Epidermal melanocyte (primary cell): ENCODE data around the gene PRM1.

Experiments
- DNase-seq: peaks from one replicate; pipeline ENCODE4 v3.0.0; 2011; ENCODE audit warnings: low spot score; ENCODE audit not compliant: insufficient read length

The PRM1 gene

DNA sequence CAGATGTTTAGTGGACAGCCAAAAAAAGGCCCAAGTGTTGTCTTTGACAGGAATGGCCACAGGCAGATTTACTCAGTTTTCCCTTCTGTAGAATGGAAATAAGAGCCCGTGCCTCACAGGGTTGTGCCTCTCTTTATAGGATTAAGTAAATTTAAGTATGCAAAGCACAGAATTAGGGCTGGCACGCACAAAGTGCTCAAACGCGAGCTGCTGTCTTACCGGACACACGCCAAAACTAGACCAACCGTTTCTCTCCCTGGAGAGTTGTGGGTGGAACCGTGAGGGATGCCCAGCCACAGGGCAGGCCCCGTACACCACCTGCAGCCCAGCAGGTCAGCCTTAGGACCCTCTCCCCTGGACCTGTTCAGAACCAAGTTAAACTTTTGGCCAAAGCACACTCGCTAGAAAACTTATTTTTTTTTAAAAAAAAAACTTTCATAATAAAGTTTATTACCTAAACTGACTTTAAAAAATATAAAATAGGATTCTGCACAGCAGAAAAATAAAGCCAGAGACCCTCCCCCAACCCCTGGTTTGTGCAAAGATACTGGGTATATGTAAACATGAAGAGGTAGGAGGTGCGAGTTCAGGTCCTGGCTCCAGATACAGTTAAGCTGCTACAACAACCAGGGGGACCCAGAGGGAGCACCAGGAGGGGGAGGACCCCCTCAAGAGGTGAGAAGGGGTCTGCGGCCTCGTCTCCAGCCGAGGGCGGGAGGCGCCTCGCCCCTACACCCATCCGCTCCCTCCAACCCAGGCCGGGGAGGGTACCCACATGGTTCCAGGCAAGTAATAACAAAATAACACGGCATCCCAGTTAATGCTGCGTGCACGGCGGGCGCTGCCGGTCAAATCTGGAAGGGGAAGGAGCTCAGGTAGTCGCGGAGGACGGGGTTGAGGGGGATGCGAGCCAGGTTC lies 26.9 kb downstream of the PRM1 start:
- no peak for DNase-seq

DNA sequence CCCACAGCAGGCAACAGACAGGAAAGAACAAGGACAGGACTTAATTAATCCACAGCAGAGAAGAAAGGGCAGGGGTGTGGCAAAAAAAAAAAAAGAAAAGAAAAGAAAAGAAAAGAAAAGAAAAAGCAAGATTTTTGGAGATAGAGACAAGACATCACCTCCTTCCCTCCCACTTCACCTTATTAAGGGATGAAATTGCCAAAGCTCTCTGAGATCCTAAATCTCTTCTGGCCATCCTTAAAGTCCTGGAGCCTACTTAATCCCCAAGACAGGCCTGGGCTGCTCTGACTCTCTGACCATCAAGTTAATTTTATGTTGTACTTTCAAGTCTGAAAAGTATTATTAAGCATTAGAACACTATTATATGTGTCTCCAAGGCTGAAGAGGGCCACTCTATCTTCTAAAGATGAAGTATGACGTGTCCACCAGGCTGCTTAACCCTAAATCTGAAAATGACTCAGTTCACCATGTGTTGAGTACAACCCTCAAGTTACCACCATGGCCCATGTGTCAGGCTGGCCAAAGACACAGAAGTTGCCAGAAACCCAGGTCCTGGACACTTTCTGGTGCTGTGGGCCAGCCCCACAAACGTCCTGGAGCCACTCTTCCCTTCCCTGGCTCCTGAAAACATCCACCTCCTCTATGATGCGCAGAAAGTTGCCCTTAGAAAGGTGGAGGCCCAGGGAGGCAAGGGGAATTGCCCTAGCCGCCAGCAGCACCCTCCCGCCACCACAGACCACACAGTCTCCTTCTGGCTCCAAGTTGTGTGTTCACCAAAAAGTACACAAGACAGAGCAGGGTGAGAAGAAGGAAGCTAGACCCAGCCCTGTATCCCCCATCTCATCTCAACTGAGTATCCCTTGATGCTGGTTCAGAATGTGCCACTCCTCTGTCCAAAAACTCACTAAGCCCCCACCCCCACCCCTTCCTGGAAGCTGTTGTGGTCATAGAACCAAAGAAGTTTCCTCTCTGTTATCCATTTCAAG lies 27.8 kb downstream of the PRM1 start:
- DNase-seq: no peak

DNA sequence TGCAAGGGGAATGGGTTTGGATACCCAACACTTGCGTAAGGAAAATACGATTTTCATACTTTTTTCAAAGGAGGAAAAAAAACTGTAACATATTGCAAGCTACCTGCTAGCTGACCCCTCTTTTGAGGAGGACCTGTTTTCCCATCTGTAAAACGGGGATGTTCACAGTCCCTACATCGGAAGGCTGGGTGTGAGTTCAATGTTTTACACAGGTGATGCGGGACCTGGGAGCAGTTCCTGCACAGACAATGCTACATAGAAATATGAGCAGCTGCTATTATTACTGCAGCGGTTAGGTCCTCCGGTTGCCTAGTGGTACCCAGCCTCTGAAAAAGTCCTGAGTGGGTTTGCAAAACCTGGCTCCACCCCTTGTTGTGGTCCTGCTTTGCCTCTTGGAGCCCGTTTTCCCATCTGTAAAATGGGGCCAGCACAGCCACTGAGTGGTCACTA lies 28.6 kb downstream of the PRM1 start:
- no peak for DNase-seq

DNA sequence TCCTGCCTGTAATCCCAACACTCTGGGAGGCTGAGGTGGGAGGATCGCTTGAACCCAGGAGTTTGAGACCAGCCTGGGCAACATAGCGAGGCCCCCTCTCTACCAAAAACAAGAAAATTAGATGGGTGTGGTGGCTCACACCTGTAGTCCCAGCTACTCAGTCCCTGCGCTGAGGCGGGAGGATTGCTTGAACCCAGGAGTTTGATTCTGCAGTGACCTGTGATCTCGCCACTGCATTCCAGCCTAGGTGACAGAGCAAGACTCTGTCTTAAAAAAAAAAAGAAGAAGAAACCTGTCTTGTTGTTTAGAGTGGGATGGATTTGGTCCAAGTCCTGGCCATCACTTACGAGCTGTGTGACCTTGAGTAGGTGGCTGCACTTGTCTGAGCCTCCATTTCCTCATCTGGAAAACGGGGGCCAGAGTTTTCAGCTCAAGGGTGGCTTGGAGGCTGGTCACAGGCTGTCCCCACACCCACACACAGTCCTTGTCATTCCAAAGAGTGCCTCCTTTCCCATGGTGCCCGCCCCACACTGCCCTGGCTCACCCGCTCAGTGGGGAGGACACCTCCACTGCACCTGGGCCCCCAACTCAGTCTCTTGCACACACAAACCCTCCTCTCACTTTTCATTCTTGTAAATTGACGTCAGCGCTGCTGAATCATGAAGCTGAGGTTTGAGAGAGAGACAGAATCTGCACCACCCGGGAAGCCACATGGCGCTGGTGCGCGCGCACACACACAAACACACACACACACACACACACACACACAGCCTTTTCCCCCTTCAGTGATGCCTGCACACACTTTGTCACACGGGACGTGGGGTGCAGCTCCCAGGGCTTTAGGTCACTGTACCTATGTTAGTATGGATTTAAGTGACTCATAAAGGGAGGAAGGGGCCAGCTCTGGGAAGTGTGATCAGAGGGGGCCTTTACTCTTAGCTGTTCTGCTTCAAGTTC lies 29.3 kb downstream of the PRM1 start:
- no peak for DNase-seq

DNA sequence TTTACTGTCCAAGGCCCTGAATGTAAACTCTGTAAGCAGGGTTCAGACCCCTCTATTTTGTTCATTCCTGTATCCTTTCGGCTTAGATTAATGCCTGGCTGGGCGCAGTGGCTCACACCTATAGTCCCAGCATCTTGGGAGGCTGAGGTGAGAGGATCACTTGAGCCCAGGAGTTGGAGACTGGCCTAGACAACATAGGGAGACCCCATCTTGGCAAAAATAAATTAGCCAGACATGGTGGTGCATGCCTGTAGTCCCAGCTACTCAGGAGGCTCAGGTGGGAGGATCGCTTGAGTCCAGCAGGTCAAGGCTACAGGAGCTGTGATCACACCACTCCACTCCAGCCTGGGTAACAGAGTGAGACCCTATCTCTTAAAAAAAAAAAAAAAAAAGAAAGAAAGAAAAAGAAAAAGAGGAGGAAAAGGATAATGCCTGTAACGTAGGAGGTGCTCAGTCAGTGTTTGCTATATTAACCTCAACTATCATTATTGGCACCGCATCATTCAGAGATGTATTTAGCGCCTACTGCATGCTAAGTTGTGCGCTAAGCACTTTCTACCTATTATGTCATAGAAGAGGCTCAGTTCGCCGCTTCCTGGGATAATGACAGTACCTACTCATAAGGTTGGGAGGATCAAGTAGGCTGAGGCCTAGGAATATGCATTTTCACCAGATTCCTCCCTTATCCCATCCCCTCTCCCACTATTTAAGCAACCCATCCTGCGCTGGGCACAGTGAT lies 30.2 kb downstream of the PRM1 start:
- no peak for DNase-seq

DNA sequence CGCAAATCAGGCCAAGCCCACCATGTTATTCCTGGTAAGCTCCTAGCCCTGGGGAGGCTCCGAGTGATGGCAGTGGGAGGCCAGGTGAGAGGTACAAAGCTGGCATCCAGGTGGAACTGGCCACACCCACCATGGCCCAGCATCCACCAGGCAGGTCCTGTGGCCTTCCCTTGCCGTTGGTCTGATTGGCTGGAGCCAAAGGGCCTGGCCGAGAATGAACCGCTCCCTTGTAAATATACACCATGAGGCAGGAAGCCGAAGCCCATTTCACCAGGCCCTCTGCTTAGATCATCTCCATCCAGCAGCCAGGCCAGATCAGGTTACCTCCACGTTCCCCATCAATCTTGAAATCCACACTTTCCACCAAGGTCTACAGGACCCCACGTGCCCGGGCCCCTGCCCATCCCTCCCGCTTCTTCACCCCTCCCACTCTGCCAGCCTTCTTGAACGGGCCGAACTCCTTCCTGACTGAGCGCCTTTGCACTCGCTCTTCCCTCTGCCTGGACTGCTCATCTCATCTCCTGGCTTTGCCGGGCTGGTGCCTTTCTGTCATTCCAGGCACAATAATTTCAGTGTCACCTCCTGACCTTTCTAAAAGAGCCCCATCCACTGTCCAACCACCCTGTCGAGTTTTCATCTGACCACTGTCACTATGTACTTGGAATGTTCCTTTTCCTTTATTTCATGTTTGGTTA lies 30.9 kb downstream of the PRM1 start:
- DNase-seq: no peak

DNA sequence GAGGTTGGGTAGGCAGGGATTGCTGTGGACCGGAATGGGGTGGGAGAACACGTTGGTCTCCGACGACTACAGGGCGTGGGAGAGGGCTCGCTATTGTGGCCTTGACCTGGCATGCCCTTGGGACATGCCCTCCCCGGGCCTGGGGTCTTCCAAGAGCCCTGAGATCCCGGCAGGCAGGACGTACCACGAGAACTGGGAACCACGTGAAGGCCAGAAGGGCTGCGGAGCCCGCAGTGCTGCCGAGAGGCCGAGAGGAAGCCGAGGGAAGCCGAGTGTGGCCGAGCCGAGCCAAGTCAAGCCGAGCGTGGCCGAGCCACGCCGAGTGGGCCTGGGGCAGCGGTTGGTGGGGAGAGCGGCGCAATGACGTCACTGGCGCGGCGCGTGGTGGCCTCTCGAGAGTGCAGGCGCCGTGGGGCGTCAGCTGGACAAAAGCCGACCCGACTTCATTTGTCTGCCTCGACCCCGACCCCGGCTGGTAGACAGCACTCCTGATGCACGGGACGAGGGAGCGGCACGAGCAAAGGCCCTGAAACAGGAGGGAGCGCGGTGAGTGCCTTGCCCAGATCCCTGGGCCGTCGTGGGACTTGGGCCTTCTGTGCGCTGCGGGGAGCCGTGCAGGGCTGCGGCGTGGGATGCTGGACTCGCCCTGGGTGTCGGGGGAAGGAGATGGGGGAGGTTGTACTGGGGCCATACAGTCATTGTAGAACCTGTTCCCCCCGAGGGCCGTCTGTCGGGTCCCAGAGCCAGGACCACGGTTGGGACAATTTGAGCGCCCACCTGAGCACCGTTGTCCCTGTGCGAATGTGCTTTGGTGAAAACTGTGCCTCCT lies 31.7 kb downstream of the PRM1 start:
- no peak for DNase-seq

DNA sequence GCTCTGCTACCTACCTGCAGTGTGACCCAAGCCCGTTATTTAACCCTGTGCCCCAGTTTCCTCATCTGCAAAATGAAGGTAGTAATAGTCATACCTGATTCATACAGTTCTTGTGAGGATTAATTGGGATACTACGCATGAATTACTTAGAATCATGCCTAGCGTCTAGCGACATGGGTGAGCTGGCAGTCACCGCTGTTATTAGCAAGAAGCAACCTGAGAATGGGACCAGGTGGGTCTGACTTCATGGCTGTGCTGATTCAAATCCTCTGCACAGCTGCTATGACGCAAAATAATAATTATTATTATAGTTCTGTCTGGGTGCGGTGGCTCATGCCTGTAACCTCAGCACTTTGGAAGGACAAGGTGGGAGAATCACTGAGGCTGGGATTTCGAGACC lies 33.0 kb downstream of the PRM1 start:
- DNase-seq: no peak

DNA sequence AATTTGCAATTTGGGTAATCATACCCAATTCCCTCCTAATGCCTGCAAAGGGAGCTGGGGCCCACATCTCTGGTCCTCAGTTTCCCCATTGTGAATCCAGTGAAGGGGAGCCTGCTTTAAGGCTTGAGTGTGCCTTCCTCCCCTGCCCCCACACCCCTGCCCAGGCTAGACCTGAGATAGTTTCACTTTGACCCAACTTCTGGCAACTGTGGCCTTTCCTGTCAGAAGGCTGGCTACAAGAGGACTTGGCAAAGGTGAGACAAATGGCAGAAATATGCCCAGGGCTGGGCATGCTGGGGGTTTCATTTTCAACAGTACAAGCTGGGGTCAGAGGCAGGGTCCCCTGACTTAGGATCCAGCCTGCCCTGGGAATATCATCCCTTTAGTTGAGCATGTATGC lies 35.1 kb downstream of the PRM1 start:
- DNase-seq: no peak

DNA sequence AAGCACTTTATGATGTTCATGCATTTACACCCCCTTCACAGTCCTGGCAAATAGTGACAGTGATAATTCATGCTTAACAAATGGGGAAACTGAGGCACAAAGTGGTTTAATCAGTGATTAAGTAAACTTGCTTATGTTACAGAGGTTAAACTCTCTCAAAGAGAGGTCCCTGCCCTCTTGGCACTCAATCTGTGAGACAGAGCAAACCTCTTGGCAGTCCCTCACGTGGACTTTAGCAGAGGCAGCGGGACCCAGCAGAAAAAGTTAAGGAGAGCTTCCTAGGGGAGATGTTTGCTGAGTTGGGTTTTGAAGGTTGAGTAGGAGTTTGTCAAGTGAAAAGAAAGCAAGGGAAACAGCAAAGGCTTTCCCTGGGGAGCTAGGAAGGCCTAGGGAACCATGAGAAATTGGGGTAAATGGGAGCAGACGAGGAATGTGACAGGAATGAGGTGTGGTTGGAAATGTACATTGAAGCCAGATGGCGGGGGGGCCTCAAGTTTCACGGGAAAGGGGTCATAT lies 35.9 kb downstream of the PRM1 start:
- DNase-seq: no peak

DNA sequence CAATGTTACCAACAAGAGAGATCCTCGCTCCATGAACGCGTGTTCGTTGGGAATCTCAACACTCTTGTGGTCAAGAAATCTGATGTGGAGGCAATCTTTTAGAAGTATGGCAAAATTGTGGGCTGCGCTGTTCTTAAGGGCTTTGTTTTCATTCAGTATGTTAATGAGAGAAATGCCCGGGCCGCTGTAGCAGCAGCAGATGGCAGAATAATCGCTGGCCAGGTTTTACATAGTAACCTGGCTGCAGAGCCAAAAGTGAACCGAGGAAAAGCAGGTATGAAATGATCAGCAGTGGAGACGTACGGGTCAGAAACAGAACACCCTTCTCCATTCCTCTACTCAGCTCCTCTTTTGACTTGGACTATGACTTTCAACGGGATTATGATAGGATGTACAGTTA lies 38.5 kb downstream of the PRM1 start:
- DNase-seq: no peak

DNA sequence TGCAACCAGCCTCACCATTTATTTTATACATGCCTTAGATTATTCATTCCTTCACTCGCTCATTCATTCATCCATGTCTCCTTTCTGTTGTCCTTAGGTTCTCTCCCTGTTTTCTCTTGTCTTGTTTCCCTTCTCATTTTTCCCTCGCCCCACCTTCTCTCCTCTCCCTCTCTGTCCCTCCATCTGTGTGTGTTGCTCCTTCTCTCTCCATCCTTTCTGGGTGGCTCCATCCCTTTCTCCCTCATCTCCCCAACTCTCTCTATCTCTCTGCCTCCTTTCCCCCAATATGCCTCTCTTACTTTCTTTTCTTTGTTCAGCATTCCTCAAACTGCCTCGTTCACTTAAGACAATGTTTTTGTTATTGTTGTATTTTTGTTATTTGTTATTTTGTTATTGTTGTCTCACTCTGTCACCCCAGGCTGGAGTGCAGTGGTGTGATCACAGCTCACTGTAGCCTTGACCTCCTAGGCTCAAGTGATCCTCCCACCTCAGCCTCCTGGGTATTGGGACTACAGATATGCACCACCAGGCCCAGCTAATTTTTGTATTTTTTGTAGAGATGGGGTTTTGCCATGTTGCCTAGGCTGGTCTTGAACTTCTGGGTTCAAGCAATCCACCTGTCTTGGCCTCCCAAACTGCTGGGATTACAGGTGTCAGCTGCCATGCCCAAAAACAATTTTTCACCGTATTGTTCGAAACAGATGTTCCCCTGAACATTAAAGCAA lies 39.5 kb downstream of the PRM1 start:
- DNase-seq: no peak

DNA sequence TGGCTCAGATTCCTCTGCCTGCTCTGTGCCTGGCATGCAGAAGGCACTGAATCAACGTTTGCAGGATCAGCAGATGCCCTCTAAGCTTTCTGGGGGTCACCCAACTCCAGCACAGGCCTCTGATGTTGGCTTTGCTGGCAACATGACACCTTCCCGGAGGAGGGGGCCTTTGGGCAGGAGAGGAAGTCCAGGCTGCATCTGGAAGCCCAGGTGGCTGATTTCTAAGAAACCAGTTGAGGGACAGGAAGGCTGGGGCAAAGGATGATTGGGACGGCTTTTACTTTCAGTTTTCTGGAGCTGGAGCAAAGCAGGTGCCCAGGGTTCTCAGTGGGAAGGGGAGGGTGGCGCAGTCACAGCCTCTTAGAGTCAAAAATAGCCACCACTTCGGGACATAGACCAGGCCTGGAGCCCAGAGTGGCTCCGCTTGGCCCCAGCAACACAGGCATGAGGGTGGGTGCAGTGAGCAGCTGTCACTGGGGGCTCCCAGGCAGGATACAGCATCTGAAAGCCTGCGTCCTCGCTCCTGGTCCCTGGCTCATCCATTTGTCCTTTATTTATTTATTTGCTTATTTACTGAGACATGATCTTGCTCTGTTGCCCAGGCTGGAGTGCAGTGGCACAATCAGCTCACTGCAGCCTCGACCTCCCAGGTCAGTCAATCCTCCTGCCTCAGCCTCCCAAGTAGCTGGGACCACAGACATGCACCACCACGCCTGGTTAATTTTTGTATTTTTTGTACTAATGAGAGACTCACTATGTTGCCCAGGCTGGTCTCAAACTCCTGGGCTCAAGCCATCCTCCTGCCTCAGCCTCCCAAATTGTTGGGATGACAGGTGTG lies 40.3 kb downstream of the PRM1 start:
- DNase-seq: no peak

DNA sequence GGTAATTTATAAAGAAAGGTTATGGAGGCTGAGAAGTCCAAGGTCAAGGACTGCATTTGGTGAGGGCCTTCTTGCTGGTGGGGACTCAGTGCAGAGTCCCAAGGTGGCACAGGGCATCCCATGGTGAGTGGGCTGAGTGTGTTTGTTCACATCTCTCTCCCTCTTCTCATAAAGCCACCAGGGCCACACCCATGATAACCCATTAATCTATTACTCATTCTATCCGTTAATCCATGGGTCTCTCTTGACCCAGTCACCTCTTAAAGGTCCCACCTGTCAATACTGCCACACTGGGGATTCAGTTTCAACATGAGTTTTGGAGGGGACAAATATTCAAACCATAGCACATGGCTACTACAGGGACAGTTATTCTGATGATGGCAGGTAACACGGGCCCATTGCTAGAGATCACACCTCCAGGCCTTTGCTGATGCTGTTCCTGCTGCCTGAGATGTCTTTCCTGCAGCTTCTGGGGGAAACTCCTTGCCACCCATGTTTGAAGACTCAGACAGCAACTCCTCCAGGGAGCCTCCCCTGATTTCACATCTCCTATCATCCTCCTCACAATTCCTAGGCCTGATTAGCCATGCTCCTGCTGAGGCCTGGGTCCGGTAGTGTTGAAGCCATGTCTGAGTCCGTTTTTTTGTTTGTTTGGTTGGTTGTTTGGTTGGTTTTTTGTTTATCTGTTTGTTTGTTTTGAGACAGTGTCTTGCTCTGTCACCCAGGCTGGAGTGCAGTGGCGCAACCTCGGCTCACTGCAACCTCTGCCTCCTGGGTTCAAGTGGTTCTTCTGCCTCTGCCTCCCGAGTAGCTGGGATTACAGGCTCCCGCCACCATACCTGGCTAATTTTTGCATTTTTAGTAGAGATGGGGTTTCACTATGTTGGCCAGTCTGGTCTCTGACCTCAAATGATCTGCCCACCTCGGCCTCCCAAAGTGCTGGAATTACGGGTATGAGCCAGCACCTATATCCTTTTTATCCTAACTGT lies 41.2 kb downstream of the PRM1 start:
- no peak for DNase-seq

DNA sequence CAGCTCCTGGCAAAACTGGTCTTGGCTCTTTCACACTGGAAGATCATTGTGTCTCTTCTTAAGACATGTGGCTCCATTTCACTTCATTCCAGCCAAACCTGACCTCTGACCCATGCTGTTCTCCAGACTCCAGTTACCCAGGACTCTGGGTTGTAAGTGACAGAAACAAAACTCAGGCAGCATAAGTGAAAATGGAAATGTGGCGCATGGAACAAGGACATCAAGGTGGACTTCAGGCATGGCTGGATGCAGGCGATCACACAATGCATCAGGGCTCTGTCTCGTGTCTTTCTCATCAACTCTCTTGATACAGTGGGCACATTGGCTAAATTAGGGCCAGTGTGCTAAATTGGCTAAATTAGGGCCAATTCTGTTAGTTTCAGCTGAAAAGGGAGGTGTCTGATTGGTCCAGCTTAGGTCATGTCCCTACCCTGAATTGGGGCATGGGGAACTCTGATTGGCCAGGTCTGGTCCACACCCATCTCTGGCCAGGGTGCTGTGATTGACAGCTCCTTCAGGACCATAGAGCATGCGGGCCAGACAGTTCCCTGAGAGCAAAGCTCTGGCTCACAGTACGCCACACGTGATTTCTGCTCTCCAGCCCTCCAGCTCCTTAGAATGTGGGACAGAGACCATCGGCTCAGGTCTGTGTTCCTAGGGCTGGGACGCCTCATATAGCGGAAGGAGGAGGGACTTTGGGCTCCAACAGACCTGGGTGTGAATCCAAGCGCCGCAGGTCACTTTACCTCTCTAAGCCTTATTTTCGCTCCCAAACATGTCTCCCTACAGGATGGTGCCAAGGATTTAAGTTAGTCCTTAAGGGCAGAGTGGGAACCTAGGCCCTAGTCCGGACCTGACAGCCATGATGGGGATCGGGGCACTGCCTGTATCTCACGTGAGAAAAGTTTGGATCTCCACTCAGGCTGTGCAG lies 42.6 kb downstream of the PRM1 start:
- DNase-seq: no peak
